ENCODE measurements around the gene FILIP1L. TPM values are rescaled to one million over a fixed set of nuclear protein-coding genes. Genes with fewer than 3 reads are reported as not detected.

FILIP1L gene
- total and polyA plus RNA-seq, 2 of the 13 experiments (the other 11 are each of a cell fraction or from before 2014, with no cell fraction given) = 8.1 to 187 TPM

- TF ChIP-seq AKNA (CRISPR knock-in tag; IDR thresholded peaks at IDR 0.05; ENCODE audit: borderline replicate concordance) = no peak
- TF ChIP-seq ZNF256 (CRISPR knock-in tag; conservative IDR thresholded peaks at IDR 0.05) = no peak
- TF ChIP-seq ZBTB7B (CRISPR knock-in tag; IDR thresholded peaks at IDR 0.05) = no peak
- TF ChIP-seq TRIM22 (IDR thresholded peaks at IDR 0.05) = no peak
- TF ChIP-seq ERF (CRISPR knock-in tag; IDR thresholded peaks at IDR 0.05) = no peak
- TF ChIP-seq HDAC1 (CRISPR knock-in tag; IDR thresholded peaks at IDR 0.05) = no peak
- TF ChIP-seq TOPORS (CRISPR knock-in tag; IDR thresholded peaks at IDR 0.05) = no peak
- no peak for TF ChIP-seq ONECUT2 (CRISPR knock-in tag; IDR thresholded peaks at IDR 0.05)
- TF ChIP-seq ZNF441 (CRISPR knock-in tag; IDR thresholded peaks at IDR 0.05; ENCODE audit: borderline replicate concordance) = no peak
These were observed 203.5 kb downstream of the FILIP1L start (continued) for GRCh38 chr3:99910752-99911290.

All from HepG2 (cell line).